ENCODE data around the gene ITGAD.
A peak's percentile ranks its signal among the peaks of the same experiment; 100 is the strongest.

ITGAD gene

GRCh38 chr16:31458073-31458843, 65.1 kb downstream of the ITGAD start:
- peak overlapping the region; percentile 62 for H3K4me2 ChIP-seq (ENCODE audit: low read depth, low read length)
- peaks cover 43% of the 10 kb centered on the region for H3K79me2 ChIP-seq (ENCODE audit: low read length)
- peak; percentile 44 for TF ChIP-seq CTCF (IDR thresholded peaks at IDR 0.05; ENCODE audit: low read length)
- no peak for TF ChIP-seq EZH2phosphoT487 (IDR thresholded peaks at IDR 0.05; ENCODE audit: low read length)
- no peak for TF ChIP-seq EZH2 (optimal IDR thresholded peaks at IDR 0.05; ENCODE audit: low read depth, low read length)
- H3K9me3 ChIP-seq (replicated peaks; ENCODE audit: insufficient read depth, low read length), result no peaks in the 10 kb centered on the region
- no peaks in the 10 kb centered on the region for H3K27me3 ChIP-seq (replicated peaks; ENCODE audit: insufficient read depth, low read length)
- peak overlapping the region; percentile 96 for H3K9ac ChIP-seq (ENCODE audit: low read length)
- H3K4me1 ChIP-seq (ENCODE audit: low read length), result peaks cover 5% of the 10 kb centered on the region
- peaks cover 19% of the 10 kb centered on the region for H3F3A ChIP-seq (ENCODE audit: insufficient read depth, low read length)
- DNase-seq, result peak; percentile 81
- peak overlapping the region; percentile 96 for H3K27ac ChIP-seq (ENCODE audit: low read length)
- H3K4me3 ChIP-seq (ENCODE audit: low read length), result peak overlapping the region; percentile 79
- H4K20me1 ChIP-seq (ENCODE audit: insufficient read depth, low read length), result no peaks in the 10 kb centered on the region
- H3K9me2 ChIP-seq (replicated peaks; ENCODE audit: insufficient read depth, low read length), result no peaks in the 10 kb centered on the region
- peak overlapping the region; percentile 89; the same call in 1 of the 2 replicates for H2AFZ ChIP-seq (ENCODE audit: low read length)
- no peaks in the 10 kb centered on the region for H3K36me3 ChIP-seq (replicated peaks; ENCODE audit: insufficient read depth, low read length)

GRCh38 chr16:31458844-31459686, 65.9 kb downstream of the ITGAD start, which contains the start of gene ARMC5:
TSS of gene ARMC5 (plus strand) at chr16:31459501. CDS start at chr16:31459525, 24 bp downstream.
- no peaks in the 10 kb centered on the region for H3K27me3 ChIP-seq (replicated peaks; ENCODE audit: insufficient read depth, low read length)
- H3K9me2 ChIP-seq (replicated peaks; ENCODE audit: insufficient read depth, low read length), result no peaks in the 10 kb centered on the region
- H4K20me1 ChIP-seq (ENCODE audit: insufficient read depth, low read length), result no peaks in the 10 kb centered on the region
- peak within 1 kb of the TSS; percentile 79 for H3K4me3 ChIP-seq (ENCODE audit: low read length)
- H3K27ac ChIP-seq (ENCODE audit: low read length), result peak within 1 kb of the TSS; percentile 96
- peak within 1 kb of the TSS; percentile 89 for H2AFZ ChIP-seq (ENCODE audit: low read length)
- peak; percentile 97 for DNase-seq
- TF ChIP-seq CTCF (IDR thresholded peaks at IDR 0.05; ENCODE audit: low read length) (peak; percentile 74), EZH2phosphoT487 (IDR thresholded peaks at IDR 0.05; ENCODE audit: low read length) (no peak)
- peaks cover 5% of the 10 kb centered on the region for H3K4me1 ChIP-seq (ENCODE audit: low read length)
- H3K9ac ChIP-seq (ENCODE audit: low read length), result peak within 1 kb of the TSS; percentile 96
- peaks cover 19% of the 10 kb centered on the region for H3F3A ChIP-seq (ENCODE audit: insufficient read depth, low read length)
- H3K79me2 ChIP-seq (ENCODE audit: low read length), result peaks cover 43% of the 10 kb centered on the region
- H3K36me3 ChIP-seq (replicated peaks; ENCODE audit: insufficient read depth, low read length), result no peaks in the 10 kb centered on the region
- no peaks in the 10 kb centered on the region for H3K9me3 ChIP-seq (replicated peaks; ENCODE audit: insufficient read depth, low read length)
- peak within 1 kb of the TSS; percentile 90 for H3K4me2 ChIP-seq (ENCODE audit: low read depth, low read length)

GRCh38 chr16:31459687-31460581, 66.8 kb downstream of the ITGAD start:
- no peaks in the 10 kb centered on the region for H4K20me1 ChIP-seq (ENCODE audit: insufficient read depth, low read length)
- H3K27me3 ChIP-seq (replicated peaks; ENCODE audit: insufficient read depth, low read length), result no peaks in the 10 kb centered on the region
- peaks cover 5% of the 10 kb centered on the region for H3K4me1 ChIP-seq (ENCODE audit: low read length)
- H3K4me3 ChIP-seq (ENCODE audit: low read length), result peak overlapping the region; percentile 79
- no peaks in the 10 kb centered on the region for H3K9me3 ChIP-seq (replicated peaks; ENCODE audit: insufficient read depth, low read length)
- peak overlapping the region; percentile 96 for H3K27ac ChIP-seq (ENCODE audit: low read length)
- H3K9ac ChIP-seq (ENCODE audit: low read length), result peak overlapping the region; percentile 96
- TF ChIP-seq EZH2phosphoT487 (IDR thresholded peaks at IDR 0.05; ENCODE audit: low read length), result no peak
- TF ChIP-seq CTCF (IDR thresholded peaks at IDR 0.05; ENCODE audit: low read length), result no peak
- TF ChIP-seq EZH2 (optimal IDR thresholded peaks at IDR 0.05; ENCODE audit: low read depth, low read length), result no peak
- peaks cover 43% of the 10 kb centered on the region for H3K79me2 ChIP-seq (ENCODE audit: low read length)
- H3K9me2 ChIP-seq (replicated peaks; ENCODE audit: insufficient read depth, low read length), result no peaks in the 10 kb centered on the region
- peaks cover 19% of the 10 kb centered on the region for H3F3A ChIP-seq (ENCODE audit: insufficient read depth, low read length)
- peak; percentile 100 for DNase-seq
- no peaks in the 10 kb centered on the region for H3K36me3 ChIP-seq (replicated peaks; ENCODE audit: insufficient read depth, low read length)
- H2AFZ ChIP-seq (ENCODE audit: low read length), result peak overlapping the region; percentile 89
- peak overlapping the region; percentile 90 for H3K4me2 ChIP-seq (ENCODE audit: low read depth, low read length)
